ENCODE measurements around the gene CLDND2. TPM values are rescaled to one million over a fixed set of nuclear protein-coding genes. Genes with fewer than 3 reads are reported as not detected.

The CLDND2 gene
- total and polyA plus RNA-seq, 2 experiments from 2014 or later: 1.2 to 7.2 TPM

GRCh38 chr19:51365211-51365964 is 3.4 kb downstream of the CLDND2 start:
- peak overlapping the region; percentile 96 for H3K4me2 ChIP-seq
- no peaks in the 10 kb centered on the region for H3K9me2 ChIP-seq (replicated peaks; ENCODE audit: insufficient read depth)
- no peaks in the 10 kb centered on the region for H4K20me1 ChIP-seq (ENCODE audit: insufficient read depth, poor library complexity, severe bottlenecking)
- 21% methylated on average over 10 of the region's 10 CpGs for WGBS (ENCODE audit: low lambda C conversion rate, missing lambda C conversion rate)
- H3K36me3 ChIP-seq (replicated peaks; ENCODE audit: insufficient read depth, low read depth): no peaks in the 10 kb centered on the region
- peak overlapping the region; percentile 99 for H3K27ac ChIP-seq
- peak; percentile 81 for DNase-seq (ENCODE audit: low spot score)
- no peaks in the 10 kb centered on the region for H3K9me3 ChIP-seq (ENCODE audit: low read depth)
- H3K27me3 ChIP-seq: no peaks in the 10 kb centered on the region
- H3K4me1 ChIP-seq (ENCODE audit: insufficient read depth): peaks cover 36% of the 10 kb centered on the region
- H3K4me3 ChIP-seq: peak overlapping the region; percentile 46
- peaks cover 30% of the 10 kb centered on the region for H3K79me2 ChIP-seq
- TF ChIP-seq EZH2phosphoT487 (IDR thresholded peaks at IDR 0.05; ENCODE audit: low read depth, severe bottlenecking, unreplicated experiment): no peak
- TF ChIP-seq CTCF (IDR thresholded peaks at IDR 0.05; ENCODE audit: poor library complexity): no peak
- TF ChIP-seq EZH2 (IDR thresholded peaks at IDR 0.05; ENCODE audit: borderline replicate concordance): no peak
- H2AFZ ChIP-seq: peak overlapping the region; percentile 67

- H3K4me3 ChIP-seq: no peak overlapping the region
- H3K4me2 ChIP-seq: peak overlapping the region; percentile 96
- no peaks in the 10 kb centered on the region for H3K36me3 ChIP-seq (replicated peaks; ENCODE audit: insufficient read depth, low read depth)
- 84% methylated on average over 15 of the region's 15 CpGs for WGBS (ENCODE audit: low lambda C conversion rate, missing lambda C conversion rate)
- H3K27ac ChIP-seq: peak overlapping the region; percentile 99
- H3K27me3 ChIP-seq: no peaks in the 10 kb centered on the region
- peak; percentile 53 for DNase-seq (ENCODE audit: low spot score)
- H2AFZ ChIP-seq: no peak overlapping the region
- peaks cover 38% of the 10 kb centered on the region for H3K79me2 ChIP-seq
- TF ChIP-seq EZH2 (IDR thresholded peaks at IDR 0.05; ENCODE audit: borderline replicate concordance) (no peak), EZH2phosphoT487 (IDR thresholded peaks at IDR 0.05; ENCODE audit: low read depth, severe bottlenecking, unreplicated experiment) (no peak), CTCF (IDR thresholded peaks at IDR 0.05; ENCODE audit: poor library complexity) (no peak)
- H3K4me1 ChIP-seq (ENCODE audit: insufficient read depth): peaks cover 41% of the 10 kb centered on the region
- H3K9me2 ChIP-seq (replicated peaks; ENCODE audit: insufficient read depth): no peaks in the 10 kb centered on the region
- H4K20me1 ChIP-seq (ENCODE audit: insufficient read depth, poor library complexity, severe bottlenecking): no peaks in the 10 kb centered on the region
- no peaks in the 10 kb centered on the region for H3K9me3 ChIP-seq (ENCODE audit: low read depth)
These were observed 4.3 kb downstream of the CLDND2 start for GRCh38 chr19:51364200-51365106.

GRCh38 chr19:51361239-51361638 is 7.6 kb downstream of the CLDND2 start:
- TF ChIP-seq EZH2 (IDR thresholded peaks at IDR 0.05; ENCODE audit: borderline replicate concordance) (no peak), EZH2phosphoT487 (IDR thresholded peaks at IDR 0.05; ENCODE audit: low read depth, severe bottlenecking, unreplicated experiment) (no peak), CTCF (IDR thresholded peaks at IDR 0.05; ENCODE audit: poor library complexity) (no peak)
- no peak overlapping the region for H3K4me2 ChIP-seq
- no peak for DNase-seq (ENCODE audit: low spot score)
- H3K4me3 ChIP-seq: no peak overlapping the region
- H3K9me2 ChIP-seq (replicated peaks; ENCODE audit: insufficient read depth): no peaks in the 10 kb centered on the region
- peak overlapping the region; percentile 99 for H3K27ac ChIP-seq
- 89% methylated on average over 13 of the region's 13 CpGs for WGBS (ENCODE audit: low lambda C conversion rate, missing lambda C conversion rate)
- H4K20me1 ChIP-seq (ENCODE audit: insufficient read depth, poor library complexity, severe bottlenecking): no peaks in the 10 kb centered on the region
- peaks cover 55% of the 10 kb centered on the region for H3K79me2 ChIP-seq
- no peaks in the 10 kb centered on the region for H3K9me3 ChIP-seq (ENCODE audit: low read depth)
- no peaks in the 10 kb centered on the region for H3K36me3 ChIP-seq (replicated peaks; ENCODE audit: insufficient read depth, low read depth)
- H2AFZ ChIP-seq: no peak overlapping the region
- peaks cover 38% of the 10 kb centered on the region for H3K4me1 ChIP-seq (ENCODE audit: insufficient read depth)
- H3K27me3 ChIP-seq: no peaks in the 10 kb centered on the region

Measured in hepatocyte (in vitro differentiated cells).